BE2C (cell line): ENCODE results near the gene NR5A2.

Source experiments
- DNase-seq: peaks from one replicate; pipeline ENCODE4 v3.0.0-alpha.2; 2020
- H3K27me3 ChIP-seq: fragments of 250-450 bp; sonication (Bioruptor Pico); 2 replicates; pipeline ENCODE4 v1.5.1; 2020; ENCODE audit warnings: mild to moderate bottlenecking
- H3K36me3 ChIP-seq: fragments of 250-450 bp; sonication (Bioruptor Pico); 2 replicates; pipeline ENCODE4 v1.5.1; 2020; ENCODE audit warnings: mild to moderate bottlenecking
- H3K4me1 ChIP-seq: fragments of 250-450 bp; sonication (Bioruptor Pico); 2 replicates; pipeline ENCODE4 v1.5.1; 2020
- H3K4me3 ChIP-seq: 2 replicates; pipeline ENCODE4 v1.5.1; 2011; ENCODE audit warnings: low read depth, low read length
- H3K9me3 ChIP-seq: fragments of 250-450 bp; sonication (Bioruptor Pico); 2 replicates; pipeline ENCODE4 v1.5.1; 2020
- TF ChIP-seq, protein P1 (sequence below): IDR thresholded peaks from 2 replicates; pipeline ENCODE4 v1.5.1; 2012; ENCODE audit warnings: mild to moderate bottlenecking, low read depth, low read length

The NR5A2 gene

DNA sequence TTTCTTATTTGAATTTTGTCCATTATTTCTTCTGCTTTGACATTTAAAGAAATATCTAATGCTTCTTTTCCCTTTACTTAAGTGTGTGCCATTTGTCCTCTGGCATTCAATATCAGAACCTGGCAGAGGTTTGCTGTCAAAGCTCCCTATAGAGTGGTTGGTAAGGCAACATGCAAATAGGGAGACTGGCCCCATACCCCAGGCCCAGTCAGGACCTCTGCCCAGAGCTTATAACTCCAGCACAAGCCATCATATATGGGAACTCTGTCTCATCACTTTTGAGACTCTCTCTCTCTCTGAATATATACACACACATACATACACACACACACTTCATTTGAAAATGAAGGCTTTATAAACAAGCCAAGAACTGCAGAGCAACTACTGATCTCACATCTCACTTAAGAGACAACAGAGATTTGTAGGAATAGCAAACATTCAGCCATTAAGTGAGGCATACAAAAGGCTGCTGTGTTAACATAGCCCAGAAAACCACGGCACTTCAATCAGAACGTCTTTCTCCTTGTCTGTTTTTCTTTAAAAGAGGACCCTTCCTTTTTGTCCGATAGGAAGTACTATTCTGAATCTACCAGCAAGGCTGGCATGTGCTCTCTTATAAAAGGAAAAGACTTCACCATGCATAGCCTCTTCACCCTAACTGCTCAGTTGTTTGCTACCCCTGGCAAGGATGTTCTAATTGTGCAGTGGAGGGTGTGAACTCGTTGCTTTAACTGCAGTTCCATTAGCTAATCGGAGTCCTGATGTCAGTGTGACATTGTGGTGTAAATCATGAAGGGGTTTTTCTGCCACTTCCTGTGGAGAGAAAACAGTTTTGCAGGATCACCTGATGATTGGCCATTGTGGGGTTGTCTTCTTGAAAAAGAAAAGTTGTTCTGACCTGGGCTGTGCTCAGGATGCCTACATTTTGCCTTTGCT, 101.7 kb downstream of the NR5A2 start:
- DNase-seq = no peak
- Histone ChIP-seq H3K4me3 (no peak overlapping the region), H3K9me3 (no peaks in the 10 kb centered on the region; the same call in 1 of the 2 replicates), H3K27me3 (peaks cover 11% of the 10 kb centered on the region), H3K36me3 (no peaks in the 10 kb centered on the region), H3K4me1 (no peaks in the 10 kb centered on the region)
- TF ChIP-seq, protein P1, sequence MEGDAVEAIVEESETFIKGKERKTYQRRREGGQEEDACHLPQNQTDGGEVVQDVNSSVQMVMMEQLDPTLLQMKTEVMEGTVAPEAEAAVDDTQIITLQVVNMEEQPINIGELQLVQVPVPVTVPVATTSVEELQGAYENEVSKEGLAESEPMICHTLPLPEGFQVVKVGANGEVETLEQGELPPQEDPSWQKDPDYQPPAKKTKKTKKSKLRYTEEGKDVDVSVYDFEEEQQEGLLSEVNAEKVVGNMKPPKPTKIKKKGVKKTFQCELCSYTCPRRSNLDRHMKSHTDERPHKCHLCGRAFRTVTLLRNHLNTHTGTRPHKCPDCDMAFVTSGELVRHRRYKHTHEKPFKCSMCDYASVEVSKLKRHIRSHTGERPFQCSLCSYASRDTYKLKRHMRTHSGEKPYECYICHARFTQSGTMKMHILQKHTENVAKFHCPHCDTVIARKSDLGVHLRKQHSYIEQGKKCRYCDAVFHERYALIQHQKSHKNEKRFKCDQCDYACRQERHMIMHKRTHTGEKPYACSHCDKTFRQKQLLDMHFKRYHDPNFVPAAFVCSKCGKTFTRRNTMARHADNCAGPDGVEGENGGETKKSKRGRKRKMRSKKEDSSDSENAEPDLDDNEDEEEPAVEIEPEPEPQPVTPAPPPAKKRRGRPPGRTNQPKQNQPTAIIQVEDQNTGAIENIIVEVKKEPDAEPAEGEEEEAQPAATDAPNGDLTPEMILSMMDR = no peak

- peaks cover 7% of the 10 kb centered on the region for H3K27me3 ChIP-seq
- no peak for DNase-seq
- TF ChIP-seq, protein P1 = no peak
Observed at GRCh38 chr1:200130552-200130951, 103.0 kb downstream of the NR5A2 start.

DNA sequence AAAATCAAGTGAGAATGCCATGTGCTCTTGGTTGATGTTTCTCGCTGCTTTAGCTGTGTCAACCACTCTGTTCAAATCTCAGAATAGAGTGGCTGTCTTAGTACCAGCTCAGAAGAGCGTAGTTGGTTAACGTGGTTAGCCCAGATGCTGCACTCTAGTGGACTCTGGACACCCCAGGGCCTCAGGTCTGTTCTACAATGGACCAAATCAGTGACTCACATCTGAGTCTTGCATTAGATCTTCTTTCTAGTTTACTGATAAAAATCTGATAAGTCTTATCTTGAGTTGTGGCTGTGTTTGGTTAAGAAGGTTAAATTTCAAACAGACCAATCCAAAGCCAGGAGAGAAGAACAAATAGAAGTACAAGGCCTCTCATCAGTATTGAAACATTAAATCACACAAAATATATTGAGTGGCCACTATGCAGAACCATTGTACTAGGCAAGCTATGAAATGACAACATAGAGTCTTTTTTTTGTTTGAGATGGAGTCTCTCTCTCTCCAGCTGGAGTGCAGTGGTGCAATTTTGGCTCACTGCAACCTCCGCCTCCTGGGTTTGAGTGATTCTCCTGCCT, 104.1 kb downstream of the NR5A2 start:
- Histone ChIP-seq H3K27me3 (peaks cover 7% of the 10 kb centered on the region), H3K4me1 (no peaks in the 10 kb centered on the region), H3K36me3 (no peaks in the 10 kb centered on the region), H3K9me3 (no peaks in the 10 kb centered on the region; the same call in 1 of the 2 replicates), H3K4me3 (no peak overlapping the region)
- no peak for DNase-seq
- TF ChIP-seq, protein P1 = no peak

More at GRCh38 chr1:200130552-200130951, 103.0 kb downstream of the NR5A2 start:
- H3K9me3 ChIP-seq = no peaks in the 10 kb centered on the region; the same call in 1 of the 2 replicates
- no peaks in the 10 kb centered on the region for H3K36me3 ChIP-seq
- no peak overlapping the region for H3K4me3 ChIP-seq
- no peaks in the 10 kb centered on the region for H3K4me1 ChIP-seq

GRCh38 chr1:200133123-200133522, 105.6 kb downstream of the NR5A2 start:
- DNase-seq = no peak
- Histone ChIP-seq H3K36me3 (no peaks in the 10 kb centered on the region), H3K9me3 (no peaks in the 10 kb centered on the region; the same call in 1 of the 2 replicates), H3K27me3 (peaks cover 3% of the 10 kb centered on the region), H3K4me1 (no peaks in the 10 kb centered on the region), H3K4me3 (no peak overlapping the region)
- TF ChIP-seq, protein P1 = no peak

- DNase-seq = no peak
- no peaks in the 10 kb centered on the region for H3K36me3 ChIP-seq
- TF ChIP-seq, protein P1 = no peak
- no peaks in the 10 kb centered on the region for H3K4me1 ChIP-seq
- no peak overlapping the region for H3K4me3 ChIP-seq
- no peaks in the 10 kb centered on the region for H3K27me3 ChIP-seq
- H3K9me3 ChIP-seq = no peaks in the 10 kb centered on the region; the same call in 1 of the 2 replicates
Observed at GRCh38 chr1:200134116-200134515, 106.6 kb downstream of the NR5A2 start.
